Measurements from ENCODE around the gene BCKDK.

GRCh38 chr16:31127182-31127581, 19.0 kb downstream of the BCKDK start:
- TF ChIP-seq, protein P1, sequence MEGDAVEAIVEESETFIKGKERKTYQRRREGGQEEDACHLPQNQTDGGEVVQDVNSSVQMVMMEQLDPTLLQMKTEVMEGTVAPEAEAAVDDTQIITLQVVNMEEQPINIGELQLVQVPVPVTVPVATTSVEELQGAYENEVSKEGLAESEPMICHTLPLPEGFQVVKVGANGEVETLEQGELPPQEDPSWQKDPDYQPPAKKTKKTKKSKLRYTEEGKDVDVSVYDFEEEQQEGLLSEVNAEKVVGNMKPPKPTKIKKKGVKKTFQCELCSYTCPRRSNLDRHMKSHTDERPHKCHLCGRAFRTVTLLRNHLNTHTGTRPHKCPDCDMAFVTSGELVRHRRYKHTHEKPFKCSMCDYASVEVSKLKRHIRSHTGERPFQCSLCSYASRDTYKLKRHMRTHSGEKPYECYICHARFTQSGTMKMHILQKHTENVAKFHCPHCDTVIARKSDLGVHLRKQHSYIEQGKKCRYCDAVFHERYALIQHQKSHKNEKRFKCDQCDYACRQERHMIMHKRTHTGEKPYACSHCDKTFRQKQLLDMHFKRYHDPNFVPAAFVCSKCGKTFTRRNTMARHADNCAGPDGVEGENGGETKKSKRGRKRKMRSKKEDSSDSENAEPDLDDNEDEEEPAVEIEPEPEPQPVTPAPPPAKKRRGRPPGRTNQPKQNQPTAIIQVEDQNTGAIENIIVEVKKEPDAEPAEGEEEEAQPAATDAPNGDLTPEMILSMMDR (conservative IDR thresholded peaks at IDR 0.05; ENCODE audit: low read length): no peak
- no peak for TF ChIP-seq EZH2phosphoT487 (IDR thresholded peaks at IDR 0.05; ENCODE audit: borderline replicate concordance, low read depth, low read length)
